DND-41 (cell line): ENCODE results near the gene RAPGEF1.

Source experiments
- ATAC-seq: fragments of 200-7000 bp; cut with Tn5 transposase; 3 replicates; pipeline ENCODE4 v1.9.1; 2021; ENCODE audit warnings: low read depth; ENCODE audit not compliant: insufficient read depth
- DNase-seq: peaks from one replicate; pipeline ENCODE4 v3.0.0-alpha.2; 2020
- H2AFZ ChIP-seq: 2 replicates; pipeline ENCODE4 v1.6.0; 2012; ENCODE audit warnings: low read depth, low read length
- H3K27ac ChIP-seq: 2 replicates; pipeline ENCODE4 v1.5.1; 2012; ENCODE audit warnings: low read length, inconsistent platforms
- H3K27me3 ChIP-seq: fragments of 200-600 bp; sonication (generic); 2 replicates; pipeline ENCODE4 v1.6.0; 2012; ENCODE audit warnings: low read length, mild to moderate bottlenecking, inconsistent platforms; ENCODE audit not compliant: insufficient read depth, poor library complexity
- H3K36me3 ChIP-seq: 2 replicates; pipeline ENCODE4 v1.5.1; 2012; ENCODE audit warnings: low read length, inconsistent platforms; ENCODE audit not compliant: insufficient read depth
- H3K4me1 ChIP-seq: 2 replicates; pipeline ENCODE4 v1.5.1; 2012; ENCODE audit warnings: mild to moderate bottlenecking, low read length; ENCODE audit not compliant: insufficient read depth
- H3K4me2 ChIP-seq: 2 replicates; pipeline ENCODE4 v1.6.0; 2012; ENCODE audit warnings: mild to moderate bottlenecking, moderate library complexity, low read length, inconsistent platforms; ENCODE audit not compliant: insufficient read depth
- H3K4me3 ChIP-seq, 2 experiments: fragments of 200-600 bp in 1 of 2; shearing (Covaris generic) in 1 of 2; 2 replicates each; pipeline ENCODE4 v1.5.1; 2012 to 2016; ENCODE audit warnings: inconsistent platforms in 2 of 2, low read length in 2 of 2, mild to moderate bottlenecking in 2 of 2, low read depth in 1 of 2, moderate library complexity in 1 of 2
- H3K79me2 ChIP-seq: 2 replicates; pipeline ENCODE4 v1.6.0; 2012; ENCODE audit warnings: low read length, inconsistent platforms; ENCODE audit not compliant: insufficient read depth
- H3K9ac ChIP-seq: 2 replicates; pipeline ENCODE4 v1.6.0; 2012; ENCODE audit warnings: low read depth, mild to moderate bottlenecking, inconsistent platforms, low read length, moderate library complexity
- H3K9me3 ChIP-seq: 2 replicates; pipeline ENCODE4 v1.5.1; 2012; ENCODE audit warnings: low read length, moderate library complexity, mild to moderate bottlenecking, inconsistent platforms; ENCODE audit not compliant: insufficient read depth, severe bottlenecking
- H4K20me1 ChIP-seq: 2 replicates; pipeline ENCODE4 v1.6.0; 2012; ENCODE audit warnings: low read length; ENCODE audit not compliant: insufficient read depth
- CTCF ChIP-seq: IDR thresholded peaks from 2 replicates; pipeline ENCODE4 v1.5.1; 2012; ENCODE audit warnings: borderline replicate concordance, low read length, moderate library complexity, mild to moderate bottlenecking; ENCODE audit not compliant: poor library complexity, severe bottlenecking; ENCODE audit errors: extremely low read depth
- EZH2 ChIP-seq: IDR thresholded peaks from 3 replicates; pipeline ENCODE4 v1.6.1; 2012; ENCODE audit warnings: borderline replicate concordance, low read depth, mild to moderate bottlenecking, moderate library complexity, low read length, inconsistent platforms; ENCODE audit not compliant: severe bottlenecking

Gene RAPGEF1

GRCh38 chr9:131612851-131613250 lies 127.0 kb downstream of the RAPGEF1 start:
- ATAC-seq (no peak), DNase-seq (no peak)
- Histone ChIP-seq H3K9ac (no peak overlapping the region), H4K20me1 (no peaks in the 10 kb centered on the region), H3K4me3 (no peak overlapping the region), H3K79me2 (no peaks in the 10 kb centered on the region), H3K9me3 (no peaks in the 10 kb centered on the region), H3K27me3 (no peaks in the 10 kb centered on the region), H3K27ac (no peak overlapping the region), H3K36me3 (peaks cover 44% of the 10 kb centered on the region), H3K4me2 (no peak overlapping the region), H2AFZ (no peak overlapping the region), H3K4me1 (no peaks in the 10 kb centered on the region)
- TF ChIP-seq CTCF (no peak), EZH2 (no peak)

- Histone ChIP-seq H3K4me1 (no peaks in the 10 kb centered on the region), H4K20me1 (no peaks in the 10 kb centered on the region)
Measured at GRCh38 chr9:131611586-131612315, 128.1 kb downstream of the RAPGEF1 start.

GRCh38 chr9:131610231-131610761 lies 129.6 kb downstream of the RAPGEF1 start:
- no peak for ATAC-seq
- Histone ChIP-seq H3K4me1 (no peaks in the 10 kb centered on the region), H3K79me2 (no peaks in the 10 kb centered on the region), H3K36me3 (peaks cover 43% of the 10 kb centered on the region), H2AFZ (no peak overlapping the region), H3K27ac (no peak overlapping the region), H3K9ac (no peak overlapping the region), H3K27me3 (no peaks in the 10 kb centered on the region), H3K4me2 (no peak overlapping the region), H3K9me3 (no peaks in the 10 kb centered on the region), H4K20me1 (no peaks in the 10 kb centered on the region), H3K4me3 (no peak overlapping the region)
- no peak for TF ChIP-seq EZH2
- TF ChIP-seq CTCF, result no peak
- DNase-seq, result no peak

More at GRCh38 chr9:131611586-131612315, 128.1 kb downstream of the RAPGEF1 start:
- ATAC-seq (no peak), DNase-seq (no peak)
- H3K27me3 ChIP-seq, result no peaks in the 10 kb centered on the region
- no peak overlapping the region for H3K9ac ChIP-seq
- no peak overlapping the region for H3K4me2 ChIP-seq
- TF ChIP-seq EZH2 (no peak), CTCF (no peak)
- H3K36me3 ChIP-seq, result peaks cover 45% of the 10 kb centered on the region
- no peak overlapping the region for H3K27ac ChIP-seq
- H3K4me3 ChIP-seq, result no peak overlapping the region
- no peaks in the 10 kb centered on the region for H3K9me3 ChIP-seq
- no peak overlapping the region for H2AFZ ChIP-seq
- H3K79me2 ChIP-seq, result no peaks in the 10 kb centered on the region
